Measurements from ENCODE around the gene GPR17. TPM values are rescaled to one million over a fixed set of nuclear protein-coding genes. Genes with fewer than 3 reads are reported as not detected.
A peak's percentile ranks its signal among the peaks of the same experiment; 100 is the strongest.

The GPR17 gene
- total and polyA plus RNA-seq, 2 donors (not counting 1 experiment from before 2014, with no cell fraction given) = not detected

DNA sequence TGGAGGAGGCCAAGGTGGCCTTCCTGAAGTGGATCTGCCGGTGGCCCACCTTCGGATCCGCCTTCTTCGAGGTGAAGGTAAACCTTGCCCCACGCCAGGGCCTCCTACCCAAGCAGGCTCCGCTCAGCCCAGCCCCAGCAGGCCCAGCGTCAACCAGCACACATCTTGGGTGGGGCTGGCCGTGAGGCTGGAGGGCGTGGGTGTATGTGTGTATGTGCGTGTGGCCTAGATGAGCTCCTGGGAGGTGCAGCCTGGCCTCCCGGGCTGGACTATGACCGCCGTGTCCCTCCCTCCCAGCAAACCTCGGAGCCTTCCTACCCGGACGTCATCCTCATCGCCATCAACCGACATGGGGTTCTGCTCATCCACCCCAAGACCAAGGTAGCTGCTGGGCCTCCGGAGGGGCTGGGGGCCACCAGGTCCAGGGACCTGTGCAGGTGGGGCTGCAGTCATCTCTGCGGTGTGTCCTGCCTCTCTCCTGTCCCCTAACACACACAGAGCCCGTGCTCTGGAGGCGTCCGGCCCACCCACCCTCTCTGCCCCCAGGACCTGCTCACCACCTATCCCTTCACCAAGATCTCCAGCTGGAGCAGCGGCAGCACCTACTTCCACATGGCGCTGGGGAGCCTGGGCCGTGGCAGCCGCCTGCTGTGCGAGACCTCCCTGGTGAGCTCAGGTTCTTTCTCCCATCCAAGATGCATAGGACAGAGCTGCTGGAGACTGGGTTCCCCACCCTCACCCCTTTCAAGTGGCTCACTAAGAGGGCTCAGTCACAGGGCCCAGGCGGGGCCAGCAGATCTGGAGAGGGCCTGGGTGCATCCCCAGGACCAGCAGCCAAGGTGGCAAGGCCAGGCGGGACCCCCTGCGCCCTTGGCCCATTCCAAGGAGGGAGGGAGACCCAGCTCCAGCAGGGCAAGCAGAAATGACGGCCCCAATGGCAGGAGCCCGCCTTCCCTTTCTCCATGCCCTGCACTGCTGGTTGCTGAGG lies 9.4 kb upstream of the GPR17 start:
- Histone ChIP-seq H3K27ac (ENCODE audit: insufficient read depth, low read length) (no peak overlapping the region), H4K20me1 (ENCODE audit: control insufficient read depth, extremely low read depth, insufficient read depth, low read length) (no peaks in the 10 kb centered on the region), H3K4me2 (ENCODE audit: extremely low read depth, insufficient read depth, low read length) (no peak overlapping the region), H2AFZ (ENCODE audit: low read length) (no peak overlapping the region), H3K9me3 (ENCODE audit: control insufficient read depth, insufficient read depth, low read depth, low read length) (no peaks in the 10 kb centered on the region), H3K79me2 (ENCODE audit: control insufficient read depth, insufficient read depth, low read length) (no peaks in the 10 kb centered on the region), H3K4me1 (ENCODE audit: control insufficient read depth, extremely low read depth, insufficient read depth, low read length) (peaks cover 9% of the 10 kb centered on the region), H3K4me3 (replicated peaks in 1 of 4; ENCODE audit: control extremely low read depth in 1 of 4, insufficient read depth in 1 of 4, low read depth in 3 of 4, low read length in 4 of 4) (no peak overlapping the region), H3K36me3 (ENCODE audit: control insufficient read depth, insufficient read depth, low read length) (no peaks in the 10 kb centered on the region), H3K9ac (ENCODE audit: insufficient read depth, low read length) (no peak overlapping the region), H3K27me3 (ENCODE audit: control insufficient read depth, insufficient read depth, low read length) (no peaks in the 10 kb centered on the region)
- TF ChIP-seq, protein P1, sequence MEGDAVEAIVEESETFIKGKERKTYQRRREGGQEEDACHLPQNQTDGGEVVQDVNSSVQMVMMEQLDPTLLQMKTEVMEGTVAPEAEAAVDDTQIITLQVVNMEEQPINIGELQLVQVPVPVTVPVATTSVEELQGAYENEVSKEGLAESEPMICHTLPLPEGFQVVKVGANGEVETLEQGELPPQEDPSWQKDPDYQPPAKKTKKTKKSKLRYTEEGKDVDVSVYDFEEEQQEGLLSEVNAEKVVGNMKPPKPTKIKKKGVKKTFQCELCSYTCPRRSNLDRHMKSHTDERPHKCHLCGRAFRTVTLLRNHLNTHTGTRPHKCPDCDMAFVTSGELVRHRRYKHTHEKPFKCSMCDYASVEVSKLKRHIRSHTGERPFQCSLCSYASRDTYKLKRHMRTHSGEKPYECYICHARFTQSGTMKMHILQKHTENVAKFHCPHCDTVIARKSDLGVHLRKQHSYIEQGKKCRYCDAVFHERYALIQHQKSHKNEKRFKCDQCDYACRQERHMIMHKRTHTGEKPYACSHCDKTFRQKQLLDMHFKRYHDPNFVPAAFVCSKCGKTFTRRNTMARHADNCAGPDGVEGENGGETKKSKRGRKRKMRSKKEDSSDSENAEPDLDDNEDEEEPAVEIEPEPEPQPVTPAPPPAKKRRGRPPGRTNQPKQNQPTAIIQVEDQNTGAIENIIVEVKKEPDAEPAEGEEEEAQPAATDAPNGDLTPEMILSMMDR (conservative IDR thresholded peaks at IDR 0.05 in 1 of 2, IDR thresholded peaks at IDR 0.05 in 1 of 2; ENCODE audit: low read depth in 1 of 2, low read length in 2 of 2) = no peak
- TF ChIP-seq EZH2 (IDR thresholded peaks at IDR 0.05; ENCODE audit: low read length, missing control alignments) = no peak
- DNase-seq (ENCODE audit: low read depth in 2 of 2) = no peak

DNA sequence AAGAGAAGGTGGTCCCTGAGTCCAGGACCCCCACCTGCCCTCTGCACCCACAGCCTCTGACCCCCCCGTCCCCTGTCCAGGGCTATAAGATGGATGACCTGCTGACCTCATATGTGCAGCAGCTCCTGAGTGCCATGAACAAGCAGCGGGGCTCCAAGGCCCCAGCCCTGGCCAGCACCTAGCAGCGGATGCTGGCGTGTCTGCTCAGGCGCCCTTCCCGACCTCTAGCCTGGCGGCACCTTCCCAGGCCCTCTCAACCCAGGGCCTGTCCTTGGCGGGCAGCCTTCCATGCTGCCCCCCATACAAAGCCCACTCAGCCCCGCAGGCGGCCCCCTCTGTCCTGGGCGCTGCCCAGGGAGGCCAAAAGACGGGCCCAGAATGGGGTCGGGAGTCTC lies 8.7 kb upstream of the GPR17 start:
- H3K79me2 ChIP-seq (ENCODE audit: control insufficient read depth, insufficient read depth, low read length) = no peaks in the 10 kb centered on the region
- peaks cover 9% of the 10 kb centered on the region for H3K4me1 ChIP-seq (ENCODE audit: control insufficient read depth, extremely low read depth, insufficient read depth, low read length)
- H2AFZ ChIP-seq (ENCODE audit: low read length) = no peak overlapping the region
- DNase-seq (ENCODE audit: low read depth in 2 of 2) = no peak
- no peaks in the 10 kb centered on the region for H3K27me3 ChIP-seq (ENCODE audit: control insufficient read depth, insufficient read depth, low read length)
- peak overlapping the region; percentile 17 for H3K9ac ChIP-seq (ENCODE audit: insufficient read depth, low read length)
- TF ChIP-seq, protein P1 (conservative IDR thresholded peaks at IDR 0.05 in 1 of 2, IDR thresholded peaks at IDR 0.05 in 1 of 2; ENCODE audit: low read depth in 1 of 2, low read length in 2 of 2) = no peak
- TF ChIP-seq EZH2 (IDR thresholded peaks at IDR 0.05; ENCODE audit: low read length, missing control alignments) = no peak
- no peak overlapping the region for H3K4me2 ChIP-seq (ENCODE audit: extremely low read depth, insufficient read depth, low read length)
- peak overlapping the region; percentile 73 for H3K27ac ChIP-seq (ENCODE audit: insufficient read depth, low read length)
- no peaks in the 10 kb centered on the region for H4K20me1 ChIP-seq (ENCODE audit: control insufficient read depth, extremely low read depth, insufficient read depth, low read length)
- H3K9me3 ChIP-seq (ENCODE audit: control insufficient read depth, insufficient read depth, low read depth, low read length) = no peaks in the 10 kb centered on the region
- no peak overlapping the region for H3K4me3 ChIP-seq (replicated peaks in 1 of 4; ENCODE audit: control extremely low read depth in 1 of 4, insufficient read depth in 1 of 4, low read depth in 3 of 4, low read length in 4 of 4)
- no peaks in the 10 kb centered on the region for H3K36me3 ChIP-seq (ENCODE audit: control insufficient read depth, insufficient read depth, low read length)

DNA sequence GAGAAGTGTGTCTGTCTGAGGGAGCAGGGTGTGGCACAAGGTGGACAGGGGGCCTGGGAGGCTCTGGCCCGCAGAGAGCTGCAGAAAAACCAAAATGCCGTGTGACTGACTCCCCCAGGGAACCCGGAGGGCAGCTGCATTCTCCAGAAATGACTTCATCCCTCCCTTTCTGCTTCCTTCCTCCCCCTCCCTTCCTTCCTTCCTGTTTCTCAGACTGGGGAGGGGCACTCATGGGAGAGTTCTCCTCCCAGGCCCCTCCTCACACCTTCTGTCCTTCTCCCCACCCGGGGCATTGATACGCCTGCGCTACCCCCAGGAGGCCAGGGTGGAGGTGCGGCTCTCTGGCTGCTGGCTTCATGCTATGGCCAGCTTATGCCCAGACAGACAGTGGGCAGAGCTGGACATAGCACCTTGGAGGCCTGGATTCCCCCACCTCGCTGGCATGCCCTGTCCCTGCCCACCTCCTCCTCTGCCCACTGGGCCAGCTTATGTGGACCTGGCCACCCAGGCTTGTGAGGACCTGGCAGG lies 8.2 kb upstream of the GPR17 start:
- H3K9me3 ChIP-seq (ENCODE audit: control insufficient read depth, insufficient read depth, low read depth, low read length) = no peaks in the 10 kb centered on the region
- no peaks in the 10 kb centered on the region for H4K20me1 ChIP-seq (ENCODE audit: control insufficient read depth, extremely low read depth, insufficient read depth, low read length)
- H3K9ac ChIP-seq (ENCODE audit: insufficient read depth, low read length) = peak overlapping the region; percentile 16
- no peaks in the 10 kb centered on the region for H3K79me2 ChIP-seq (ENCODE audit: control insufficient read depth, insufficient read depth, low read length)
- DNase-seq (ENCODE audit: low read depth in 2 of 2) = peak; percentile 63 to 82
- H3K4me3 ChIP-seq (replicated peaks in 1 of 4; ENCODE audit: control extremely low read depth in 1 of 4, insufficient read depth in 1 of 4, low read depth in 3 of 4, low read length in 4 of 4) = no peak overlapping the region
- no peaks in the 10 kb centered on the region for H3K36me3 ChIP-seq (ENCODE audit: control insufficient read depth, insufficient read depth, low read length)
- peak overlapping the region; percentile 73 for H3K27ac ChIP-seq (ENCODE audit: insufficient read depth, low read length)
- peak overlapping the region; percentile 25 for H3K4me2 ChIP-seq (ENCODE audit: extremely low read depth, insufficient read depth, low read length)
- peak overlapping the region; percentile 85 for H2AFZ ChIP-seq (ENCODE audit: low read length)
- peaks cover 9% of the 10 kb centered on the region for H3K4me1 ChIP-seq (ENCODE audit: control insufficient read depth, extremely low read depth, insufficient read depth, low read length)
- H3K27me3 ChIP-seq (ENCODE audit: control insufficient read depth, insufficient read depth, low read length) = no peaks in the 10 kb centered on the region
- TF ChIP-seq, protein P1 (conservative IDR thresholded peaks at IDR 0.05 in 1 of 2, IDR thresholded peaks at IDR 0.05 in 1 of 2; ENCODE audit: low read depth in 1 of 2, low read length in 2 of 2) = no peak
- no peak for TF ChIP-seq EZH2 (IDR thresholded peaks at IDR 0.05; ENCODE audit: low read length, missing control alignments)
